Activated naive CD8-positive, alpha-beta T cell (primary cell): Measurements from ENCODE around the gene STRIP2.
"Not testable (repeated sequence)": the region's sequence is repeated elsewhere in the genome, so short reads cannot be mapped to it uniquely, and the experiment has no call there.

ENCODE experiments used
- H3K27ac Mint-ChIP-seq: one replicate; pipeline ENCODE4 v1.8.0; 2021; ENCODE audit warnings: mixed read lengths
- H3K27me3 Mint-ChIP-seq: one replicate; pipeline ENCODE4 v1.8.0; 2021; ENCODE audit warnings: mixed read lengths
- H3K36me3 Mint-ChIP-seq: one replicate; pipeline ENCODE4 v1.8.0; 2021; ENCODE audit warnings: mixed read lengths
- H3K4me1 Mint-ChIP-seq: one replicate; pipeline ENCODE4 v1.8.0; 2021; ENCODE audit warnings: low read depth, mixed read lengths
- H3K4me3 Mint-ChIP-seq: one replicate; pipeline ENCODE4 v1.8.0; 2021; ENCODE audit warnings: mild to moderate bottlenecking, mixed read lengths
- H3K9me3 Mint-ChIP-seq: one replicate; pipeline ENCODE4 v1.8.0; 2021; ENCODE audit warnings: low read depth, mixed read lengths

The STRIP2 gene

GRCh38 chr7:129532375-129532774 lies 98.1 kb downstream of the STRIP2 start:
- H3K27ac Mint-ChIP-seq: no peak overlapping the region
- H3K36me3 Mint-ChIP-seq: no peaks in the 10 kb centered on the region
- H3K4me1 Mint-ChIP-seq: peaks cover 22% of the 10 kb centered on the region
- no peak overlapping the region for H3K4me3 Mint-ChIP-seq
- H3K9me3 Mint-ChIP-seq: no peaks in the 10 kb centered on the region
- H3K27me3 Mint-ChIP-seq: no peaks in the 10 kb centered on the region

- not testable (repeated sequence) for H3K27me3 Mint-ChIP-seq, H3K4me3 Mint-ChIP-seq
Measured at GRCh38 chr7:129534558-129535274, 100.5 kb downstream of the STRIP2 start.

GRCh38 chr7:129535896-129536295 lies 101.7 kb downstream of the STRIP2 start:
- Mint-ChIP-seq H3K4me3 (peak overlapping the region; percentile 66), H3K36me3 (peaks cover 2% of the 10 kb centered on the region), H3K9me3 (peaks cover 4% of the 10 kb centered on the region), H3K27me3 (no peaks in the 10 kb centered on the region), H3K4me1 (peaks cover 19% of the 10 kb centered on the region), H3K27ac (peak overlapping the region; percentile 12)

More at GRCh38 chr7:129534558-129535274, 100.5 kb downstream of the STRIP2 start:
- H3K36me3 Mint-ChIP-seq, H3K9me3 Mint-ChIP-seq, H3K27ac Mint-ChIP-seq: not testable (repeated sequence)
- H3K4me1 Mint-ChIP-seq: peaks cover 22% of the 10 kb centered on the region

GRCh38 chr7:129536323-129536722 lies 102.1 kb downstream of the STRIP2 start:
- Mint-ChIP-seq H3K4me3 (peak overlapping the region; percentile 66), H3K27ac (peak overlapping the region; percentile 12), H3K9me3 (peaks cover 4% of the 10 kb centered on the region), H3K4me1 (peaks cover 16% of the 10 kb centered on the region), H3K27me3 (no peaks in the 10 kb centered on the region), H3K36me3 (peaks cover 2% of the 10 kb centered on the region)
